ENCODE results near the gene ALDH4A1. TPM values are rescaled to one million over a fixed set of nuclear protein-coding genes. Genes with fewer than 3 reads are reported as not detected.

Gene ALDH4A1
- total RNA-seq, 1 experiment from 2014 or later: 18.1 TPM

DNA sequence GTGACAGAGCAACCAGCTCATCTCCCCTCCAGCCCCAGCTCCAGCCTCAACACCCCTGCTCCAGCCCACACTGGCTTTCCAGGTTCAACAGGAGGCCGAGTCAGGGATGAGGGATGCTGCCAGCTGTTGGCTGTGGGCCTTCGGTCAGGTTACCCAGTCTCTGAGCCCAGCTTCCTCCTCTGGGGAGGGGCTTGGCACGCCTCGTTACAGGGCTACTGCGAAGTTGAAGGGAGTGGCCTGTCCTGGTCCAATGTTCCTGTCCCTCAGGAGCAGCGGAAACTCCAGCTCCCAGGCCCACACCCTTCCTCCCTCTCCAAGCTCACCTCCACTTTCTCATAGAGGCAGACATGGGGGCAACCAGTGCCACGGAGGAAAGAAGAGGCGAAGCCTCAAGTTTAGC lies 27.8 kb downstream of the ALDH4A1 start:
- Histone ChIP-seq H3K4me1 (ENCODE audit: insufficient read depth, low read length) (no peaks in the 10 kb centered on the region), H4K20me1 (ENCODE audit: low read length) (no peaks in the 10 kb centered on the region), H3K9ac (ENCODE audit: low read length) (no peak overlapping the region), H3K27ac (ENCODE audit: low read length) (no peak overlapping the region), H3K79me2 (ENCODE audit: low read length) (no peaks in the 10 kb centered on the region), H3F3A (ENCODE audit: low read length, unreplicated experiment) (no peaks in the 10 kb centered on the region), H3K4me2 (ENCODE audit: low read length) (no peak overlapping the region), H3K36me3 (ENCODE audit: low read depth, low read length) (no peaks in the 10 kb centered on the region), H2AFZ (ENCODE audit: low read length) (no peak overlapping the region), H3K9me2 (replicated peaks; ENCODE audit: low read length) (no peaks in the 10 kb centered on the region), H3K27me3 (ENCODE audit: low read length) (no peaks in the 10 kb centered on the region), H3K9me3 (ENCODE audit: low read length) (no peaks in the 10 kb centered on the region), H3K4me3 (ENCODE audit: low read length) (no peak overlapping the region)
- no peak for TF ChIP-seq EZH2 (IDR thresholded peaks at IDR 0.05; ENCODE audit: low read length, unreplicated experiment)
- TF ChIP-seq, protein P1, sequence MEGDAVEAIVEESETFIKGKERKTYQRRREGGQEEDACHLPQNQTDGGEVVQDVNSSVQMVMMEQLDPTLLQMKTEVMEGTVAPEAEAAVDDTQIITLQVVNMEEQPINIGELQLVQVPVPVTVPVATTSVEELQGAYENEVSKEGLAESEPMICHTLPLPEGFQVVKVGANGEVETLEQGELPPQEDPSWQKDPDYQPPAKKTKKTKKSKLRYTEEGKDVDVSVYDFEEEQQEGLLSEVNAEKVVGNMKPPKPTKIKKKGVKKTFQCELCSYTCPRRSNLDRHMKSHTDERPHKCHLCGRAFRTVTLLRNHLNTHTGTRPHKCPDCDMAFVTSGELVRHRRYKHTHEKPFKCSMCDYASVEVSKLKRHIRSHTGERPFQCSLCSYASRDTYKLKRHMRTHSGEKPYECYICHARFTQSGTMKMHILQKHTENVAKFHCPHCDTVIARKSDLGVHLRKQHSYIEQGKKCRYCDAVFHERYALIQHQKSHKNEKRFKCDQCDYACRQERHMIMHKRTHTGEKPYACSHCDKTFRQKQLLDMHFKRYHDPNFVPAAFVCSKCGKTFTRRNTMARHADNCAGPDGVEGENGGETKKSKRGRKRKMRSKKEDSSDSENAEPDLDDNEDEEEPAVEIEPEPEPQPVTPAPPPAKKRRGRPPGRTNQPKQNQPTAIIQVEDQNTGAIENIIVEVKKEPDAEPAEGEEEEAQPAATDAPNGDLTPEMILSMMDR (conservative IDR thresholded peaks at IDR 0.05; ENCODE audit: low read depth, low read length): no peak
- TF ChIP-seq EZH2phosphoT487 (IDR thresholded peaks at IDR 0.05; ENCODE audit: borderline replicate concordance, low read length): no peak
- ChIA-PET POLR2A (ENCODE audit: unreplicated experiment) (no interaction called here), CTCF (interaction anchor here (1.3 kb wide), 1 partner anchor 277 kb away, joined by 7 read pairs; no protein-coding TSS in a partner anchor)
- BruUV-seq (replicated peaks): no TSS peak
- DNase-seq: no peak
- ATAC-seq: no peak
- intact Hi-C loops (cut with micrococcal nuclease): no loop called here

DNA sequence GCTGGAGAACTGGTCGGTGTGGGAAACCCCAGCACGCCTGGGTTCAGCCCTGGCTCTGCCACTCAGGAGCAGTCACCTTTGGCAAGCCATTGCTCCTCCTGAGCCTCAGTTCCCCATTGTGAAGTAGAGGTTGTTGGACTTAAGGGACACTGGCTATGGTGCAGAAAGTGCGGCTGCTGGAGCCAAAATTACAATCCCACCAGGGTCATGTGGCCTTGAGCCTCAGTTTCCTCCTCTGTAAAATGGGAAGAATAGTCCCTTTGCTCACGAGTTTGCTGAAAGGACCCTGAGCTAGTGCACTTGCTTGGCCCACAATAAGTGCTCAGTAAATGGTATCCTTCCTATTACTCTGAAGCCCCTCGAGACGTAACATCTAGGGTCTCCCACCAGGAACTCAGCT lies 28.3 kb downstream of the ALDH4A1 start:
- no peak overlapping the region for H2AFZ ChIP-seq (ENCODE audit: low read length)
- DNase-seq: no peak
- no TSS peak for BruUV-seq (replicated peaks)
- H3K9me2 ChIP-seq (replicated peaks; ENCODE audit: low read length): no peaks in the 10 kb centered on the region
- CTCF ChIA-PET: no interaction called here
- H3K4me2 ChIP-seq (ENCODE audit: low read length): no peak overlapping the region
- no peaks in the 10 kb centered on the region for H3K79me2 ChIP-seq (ENCODE audit: low read length)
- TF ChIP-seq, protein P1 (conservative IDR thresholded peaks at IDR 0.05; ENCODE audit: low read depth, low read length): no peak
- no peak for TF ChIP-seq EZH2 (IDR thresholded peaks at IDR 0.05; ENCODE audit: low read length, unreplicated experiment)
- TF ChIP-seq EZH2phosphoT487 (IDR thresholded peaks at IDR 0.05; ENCODE audit: borderline replicate concordance, low read length): no peak
- intact Hi-C loops (cut with micrococcal nuclease): no loop called here
- no peaks in the 10 kb centered on the region for H3K9me3 ChIP-seq (ENCODE audit: low read length)
- no peaks in the 10 kb centered on the region for H3K36me3 ChIP-seq (ENCODE audit: low read depth, low read length)
- ATAC-seq: no peak
- H3K27ac ChIP-seq (ENCODE audit: low read length): no peak overlapping the region
- H4K20me1 ChIP-seq (ENCODE audit: low read length): no peaks in the 10 kb centered on the region
- POLR2A ChIA-PET (ENCODE audit: unreplicated experiment): no interaction called here
- no peaks in the 10 kb centered on the region for H3K27me3 ChIP-seq (ENCODE audit: low read length)
- no peak overlapping the region for H3K9ac ChIP-seq (ENCODE audit: low read length)
- no peaks in the 10 kb centered on the region for H3F3A ChIP-seq (ENCODE audit: low read length, unreplicated experiment)
- no peak overlapping the region for H3K4me3 ChIP-seq (ENCODE audit: low read length)
- H3K4me1 ChIP-seq (ENCODE audit: insufficient read depth, low read length): no peaks in the 10 kb centered on the region

DNA sequence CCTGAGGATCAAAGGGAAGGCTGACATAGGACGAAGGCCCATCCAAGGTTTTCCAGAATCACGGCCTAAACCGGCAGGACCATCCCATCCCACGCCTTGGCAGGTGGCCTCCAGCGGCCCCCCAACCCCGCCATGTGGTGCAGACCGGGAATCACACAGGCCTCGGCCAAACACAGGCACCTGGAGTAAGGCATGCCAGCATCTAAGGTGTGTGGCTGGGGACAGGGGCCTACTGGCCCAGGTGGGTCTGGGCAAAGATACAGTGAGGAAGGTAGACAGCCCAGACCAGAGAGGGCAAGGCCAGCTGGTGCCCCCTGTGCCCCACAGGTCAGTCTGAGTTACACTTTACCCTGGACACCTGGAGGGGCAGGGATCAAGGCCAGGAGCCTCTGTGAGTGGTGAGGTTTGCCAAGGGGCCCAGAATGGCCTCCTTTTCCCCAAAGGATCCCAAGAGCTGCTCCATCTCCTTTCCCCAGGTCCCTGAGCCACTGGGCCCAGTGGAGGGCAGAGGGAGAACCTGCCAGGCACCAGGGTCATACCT lies 30.2 kb downstream of the ALDH4A1 start:
- Histone ChIP-seq H3K9me2 (replicated peaks; ENCODE audit: low read length) (no peaks in the 10 kb centered on the region), H3K4me3 (ENCODE audit: low read length) (no peak overlapping the region), H3K36me3 (ENCODE audit: low read depth, low read length) (no peaks in the 10 kb centered on the region), H3K27me3 (ENCODE audit: low read length) (peaks cover under 1% of the 10 kb centered on the region; the same call in 1 of the 2 replicates), H3F3A (ENCODE audit: low read length, unreplicated experiment) (no peaks in the 10 kb centered on the region), H3K4me2 (ENCODE audit: low read length) (no peak overlapping the region), H3K9ac (ENCODE audit: low read length) (no peak overlapping the region), H2AFZ (ENCODE audit: low read length) (no peak overlapping the region), H3K27ac (ENCODE audit: low read length) (no peak overlapping the region), H4K20me1 (ENCODE audit: low read length) (no peaks in the 10 kb centered on the region), H3K9me3 (ENCODE audit: low read length) (no peaks in the 10 kb centered on the region), H3K4me1 (ENCODE audit: insufficient read depth, low read length) (no peaks in the 10 kb centered on the region), H3K79me2 (ENCODE audit: low read length) (no peaks in the 10 kb centered on the region)
- DNase-seq (no peak), ATAC-seq (no peak)
- POLR2A ChIA-PET (ENCODE audit: unreplicated experiment): interaction anchor here (0.6 kb wide), 1 partner anchor 101 kb away, joined by 3 read pairs; no protein-coding TSS in a partner anchor
- CTCF ChIA-PET: no interaction called here
- TSS peak; percentile 29 for BruUV-seq (replicated peaks)
- intact Hi-C loops (cut with micrococcal nuclease): no loop called here
- TF ChIP-seq, protein P1 (conservative IDR thresholded peaks at IDR 0.05; ENCODE audit: low read depth, low read length): no peak
- TF ChIP-seq EZH2 (IDR thresholded peaks at IDR 0.05; ENCODE audit: low read length, unreplicated experiment): no peak
- TF ChIP-seq EZH2phosphoT487 (IDR thresholded peaks at IDR 0.05; ENCODE audit: borderline replicate concordance, low read length): no peak
